ENCODE data around the gene STAM.

STAM gene

GRCh38 chr10:17764142-17764541 is 120.2 kb downstream of the STAM start:
- peaks cover 9% of the 10 kb centered on the region for H3K4me1 ChIP-seq (ENCODE audit: control insufficient read depth, insufficient read depth, low read length)
- no peaks in the 10 kb centered on the region for H3K9me3 ChIP-seq (ENCODE audit: control insufficient read depth, insufficient read depth, low read length)
- H3K27me3 ChIP-seq (ENCODE audit: control insufficient read depth, insufficient read depth, low read length) = peaks cover 54% of the 10 kb centered on the region
- H3K4me3 ChIP-seq (ENCODE audit: low read depth, low read length) = no peak overlapping the region
- no peak overlapping the region for H3K9ac ChIP-seq (ENCODE audit: low read depth, low read length)
- H3K36me3 ChIP-seq (ENCODE audit: control insufficient read depth, insufficient read depth, low read length) = no peaks in the 10 kb centered on the region

GRCh38 chr10:17765602-17766001 is 121.7 kb downstream of the STAM start:
- no peak overlapping the region for H3K4me3 ChIP-seq (ENCODE audit: low read depth, low read length)
- H3K36me3 ChIP-seq (ENCODE audit: control insufficient read depth, insufficient read depth, low read length) = no peaks in the 10 kb centered on the region
- no peaks in the 10 kb centered on the region for H3K9me3 ChIP-seq (ENCODE audit: control insufficient read depth, insufficient read depth, low read length)
- peaks cover 54% of the 10 kb centered on the region for H3K27me3 ChIP-seq (ENCODE audit: control insufficient read depth, insufficient read depth, low read length)
- H3K9ac ChIP-seq (ENCODE audit: low read depth, low read length) = no peak overlapping the region
- peaks cover 9% of the 10 kb centered on the region for H3K4me1 ChIP-seq (ENCODE audit: control insufficient read depth, insufficient read depth, low read length)
